Measurements from ENCODE around the gene GRAMD1B.
"Not testable (repeated sequence)": the region's sequence is repeated elsewhere in the genome, so short reads cannot be mapped to it uniquely, and the experiment has no call there.

Gene GRAMD1B

GRCh38 chr11:123641495-123641840, 211.4 kb downstream of the GRAMD1B start:
- DNase-seq (ENCODE audit: low read depth), result no peak

DNA sequence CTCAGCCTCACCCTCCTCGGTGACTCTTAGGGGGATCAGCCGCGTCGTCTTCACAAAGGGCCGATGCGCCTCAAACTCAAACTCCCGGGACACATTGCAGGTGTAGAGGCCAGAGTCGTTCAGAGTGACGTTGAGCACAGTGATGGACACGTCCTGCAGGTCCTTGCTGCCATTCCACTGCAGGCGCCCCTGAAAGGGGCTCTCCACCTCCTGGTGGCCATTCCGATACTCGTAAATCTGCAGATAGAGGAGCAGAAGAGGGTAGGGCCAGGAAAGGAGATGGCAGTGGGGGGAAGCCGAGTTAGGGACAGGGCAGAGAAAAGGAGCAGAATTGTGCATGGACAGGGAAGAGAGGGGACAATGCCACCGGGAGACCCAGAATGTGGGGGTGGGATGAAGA, 212.4 kb downstream of the GRAMD1B start:
- DNase-seq (ENCODE audit: low read depth), result no peak

- DNase-seq (ENCODE audit: low read depth), result no peak
These were observed 215.4 kb downstream of the GRAMD1B start for GRCh38 chr11:123645286-123645975.

- no peak for DNase-seq (ENCODE audit: low read depth)
These were observed 220.8 kb downstream of the GRAMD1B start for GRCh38 chr11:123650901-123651300.

- no peak for DNase-seq (ENCODE audit: low read depth)
These were observed 222.5 kb downstream of the GRAMD1B start for GRCh38 chr11:123652599-123652998.

DNA sequence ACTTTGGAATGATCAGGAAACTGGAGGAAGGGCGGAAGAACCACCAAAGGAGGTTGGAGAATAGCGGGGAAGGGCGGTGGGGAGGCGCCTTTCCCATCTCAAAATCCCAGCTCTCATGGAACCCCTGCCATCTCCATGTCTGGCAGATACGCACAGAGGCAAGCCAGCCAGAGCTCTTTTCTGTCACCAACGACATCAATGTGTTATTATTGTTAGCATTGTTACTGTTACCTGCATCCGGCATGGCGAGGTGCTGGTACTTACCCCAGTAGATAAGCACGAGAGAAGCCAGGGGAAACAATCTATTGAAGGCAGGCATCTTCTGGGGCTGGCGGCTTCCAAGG, 223.4 kb downstream of the GRAMD1B start:
- no peak for DNase-seq (ENCODE audit: low read depth)

- no peak for DNase-seq (ENCODE audit: low read depth)
These were observed 223.9 kb downstream of the GRAMD1B start for GRCh38 chr11:123653827-123654565.

- peak; percentile 48 for DNase-seq (ENCODE audit: low read depth)
These were observed 224.6 kb downstream of the GRAMD1B start, which contains the start of gene SCN3B for GRCh38 chr11:123654566-123655081. Gene SCN3B, minus strand, starts transcription at chr11:123654624. Its CDS starts 823 bp downstream, at chr11:123653801.

- no peak for DNase-seq (ENCODE audit: low read depth)
These were observed 229.2 kb downstream of the GRAMD1B start for GRCh38 chr11:123659311-123659710.

DNA sequence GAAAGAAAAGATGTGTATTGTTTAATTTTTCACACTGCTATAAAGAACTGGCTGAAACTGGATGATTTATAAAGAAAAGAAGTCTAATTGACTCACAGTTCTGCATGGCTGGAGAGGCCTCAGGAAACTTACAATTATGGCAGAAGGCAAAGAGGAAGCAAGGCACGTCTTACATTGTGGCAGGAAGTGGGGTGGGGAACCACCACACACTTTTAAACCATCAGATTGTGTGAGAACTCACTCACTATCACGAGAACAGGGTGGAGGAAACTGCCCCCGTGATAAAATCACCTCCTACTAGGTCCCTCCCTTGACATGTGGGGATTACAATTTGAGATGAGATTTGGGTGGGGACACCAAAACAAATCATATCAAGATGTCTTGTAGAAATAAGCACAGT, 229.9 kb downstream of the GRAMD1B start:
- not testable (repeated sequence) for DNase-seq (ENCODE audit: low read depth)

DNA sequence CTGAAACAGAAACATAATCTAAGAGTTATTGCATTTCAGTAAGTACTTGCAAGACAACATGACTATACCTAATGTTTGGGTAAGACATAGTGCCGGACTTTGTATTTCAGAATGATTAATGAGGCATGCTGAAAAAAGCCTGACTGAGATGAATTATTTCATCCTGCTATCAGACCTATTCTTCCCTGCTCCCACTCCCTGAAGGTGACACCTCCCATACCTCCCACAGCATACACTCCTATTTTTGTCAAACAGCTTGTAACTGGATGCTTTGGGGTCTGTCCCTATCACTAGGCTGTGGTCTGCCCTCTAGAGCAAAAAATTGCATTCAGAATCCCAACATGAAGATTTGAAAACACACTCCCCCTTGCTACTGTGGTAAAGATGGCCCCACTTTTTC, 235.2 kb downstream of the GRAMD1B start:
- no peak for DNase-seq (ENCODE audit: low read depth)

DNA sequence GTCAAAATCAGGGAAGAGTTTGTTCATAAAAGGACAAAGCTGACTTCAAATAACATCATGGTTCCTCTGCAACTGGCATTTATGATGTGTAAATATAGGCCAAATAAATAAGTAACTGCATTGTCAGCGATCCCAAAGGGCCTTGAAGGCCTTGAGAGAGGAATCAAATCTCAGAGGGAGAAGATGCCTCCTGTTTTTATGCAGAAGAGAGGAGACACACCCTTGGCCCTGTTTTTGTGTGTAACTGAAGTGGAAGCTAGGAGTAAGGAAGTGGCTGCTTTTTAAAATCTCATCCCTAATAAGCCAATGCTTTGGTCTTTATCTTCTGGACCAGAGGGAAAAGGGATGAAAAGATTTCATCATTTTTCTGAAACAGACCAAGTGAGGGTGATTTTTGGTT, 240.0 kb downstream of the GRAMD1B start:
- DNase-seq (ENCODE audit: low read depth), result no peak

DNA sequence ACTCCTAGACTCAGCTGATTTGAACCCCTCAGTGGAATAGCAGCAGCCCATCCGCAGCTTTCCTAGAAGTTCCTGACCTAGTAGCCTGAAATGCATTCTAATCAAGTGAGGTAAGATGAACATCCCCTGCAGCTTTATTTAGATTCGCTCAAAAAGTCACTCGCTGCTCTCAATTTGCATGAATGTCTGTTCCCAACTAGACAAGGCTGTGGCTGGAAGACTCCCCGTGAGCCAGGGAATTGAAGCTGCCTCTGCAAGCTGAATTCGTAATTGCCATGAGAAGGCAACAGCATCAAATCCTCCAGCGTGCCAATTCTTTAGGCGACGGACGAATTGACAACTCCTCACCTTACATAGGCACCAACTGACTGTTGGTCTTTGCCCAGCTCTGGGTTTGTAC, 241.5 kb downstream of the GRAMD1B start:
- DNase-seq (ENCODE audit: low read depth), result no peak

- DNase-seq (ENCODE audit: low read depth), result no peak
These were observed 242.5 kb downstream of the GRAMD1B start for GRCh38 chr11:123672568-123672967.

DNA sequence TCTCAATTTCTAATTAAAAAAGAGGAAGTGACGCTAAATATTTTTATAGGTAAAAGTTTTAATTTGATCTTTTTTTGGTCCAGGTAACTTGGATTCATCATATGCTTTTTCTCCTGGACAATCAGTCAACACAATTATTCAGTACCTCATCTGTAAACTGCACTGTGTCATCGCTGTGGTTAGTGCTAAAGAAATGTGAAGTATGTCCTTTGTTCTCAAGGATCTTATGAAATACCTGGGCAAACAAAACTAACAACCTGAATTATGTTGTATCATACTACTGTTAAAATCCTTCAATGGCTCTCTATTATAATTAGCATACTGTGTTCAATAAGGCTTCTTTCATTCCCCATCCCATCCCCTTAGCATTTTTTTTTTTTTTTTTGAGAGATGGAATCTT, 244.2 kb downstream of the GRAMD1B start:
- no peak for DNase-seq (ENCODE audit: low read depth)

Measured in non-pigmented ciliary epithelial cell (primary cell).